Measurements from ENCODE around the gene RHBDL3. TPM values are rescaled to one million over a fixed set of nuclear protein-coding genes. Genes with fewer than 3 reads are reported as not detected.
A peak's percentile ranks its signal among the peaks of the same experiment; 100 is the strongest.

RHBDL3 gene
- total RNA-seq, 1 experiment from 2014 or later, result 12.5 TPM

DNA sequence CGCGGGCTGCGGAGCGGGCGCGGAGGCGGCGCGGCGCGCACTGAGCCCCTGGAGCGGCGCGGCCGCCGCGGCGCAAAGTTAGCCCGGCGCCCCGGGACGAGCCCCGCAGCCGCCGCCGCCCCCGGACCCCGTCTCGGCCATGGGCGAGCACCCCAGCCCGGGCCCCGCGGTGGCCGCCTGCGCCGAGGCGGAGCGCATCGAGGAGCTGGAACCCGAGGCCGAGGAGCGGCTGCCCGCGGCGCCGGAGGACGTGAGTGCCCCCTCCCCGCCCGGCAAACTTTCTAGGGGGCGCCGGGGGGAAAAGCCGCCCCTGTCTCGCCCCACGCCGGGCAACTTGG lies 388 bp downstream of the RHBDL3 start:
- Histone ChIP-seq H3K4ac (ENCODE audit: low read depth, low read length) (no peak overlapping the region), H2BK15ac (ENCODE audit: low read depth, low read length) (no peak overlapping the region), H3K9me3 (ENCODE audit: control insufficient read depth, low read depth, low read length) (no peaks in the 10 kb centered on the region), H3K4me1 (ENCODE audit: insufficient read depth, low read length) (peaks cover 7% of the 10 kb centered on the region; the same call in 1 of the 2 replicates), H3T11ph (ENCODE audit: low read length) (no peak overlapping the region), H2BK20ac (ENCODE audit: low read depth, low read length, poor library complexity, severe bottlenecking) (no peak overlapping the region), H4K20me1 (ENCODE audit: control insufficient read depth, insufficient read depth, insufficient read length) (no peaks in the 10 kb centered on the region), H3K14ac (ENCODE audit: insufficient read depth, low read length) (no peak overlapping the region), H3K27ac (ENCODE audit: insufficient read length, low read depth, low read length) (no peak overlapping the region), H3K27me3 (ENCODE audit: insufficient read depth, low read length) (peaks cover 6% of the 10 kb centered on the region; the same call in 1 of the 2 replicates), H2BK5ac (ENCODE audit: insufficient read length, low read length) (no peak overlapping the region), H3K18ac (ENCODE audit: insufficient read length, low read depth, low read length) (no peak overlapping the region), H2BK120ac (ENCODE audit: low read depth, low read length, poor library complexity, severe bottlenecking) (no peak overlapping the region), H3K56ac (ENCODE audit: insufficient read length, low read depth, low read length) (no peak overlapping the region), H2AFZ (ENCODE audit: low read length) (no peak overlapping the region), H3K4me2 (ENCODE audit: insufficient read depth, insufficient read length, low read length) (peak overlapping the region; percentile 73), H3K23ac (ENCODE audit: insufficient read length, low read depth, low read length) (no peak overlapping the region), H4K5ac (ENCODE audit: insufficient read length, low read depth, low read length) (no peak overlapping the region), H2BK12ac (ENCODE audit: insufficient read length, low read depth, low read length) (no peak overlapping the region), H3K9ac (ENCODE audit: extremely low read depth, insufficient read length, low read length) (no peak overlapping the region), H3K79me2 (ENCODE audit: insufficient read depth, low read length) (no peaks in the 10 kb centered on the region), H3K23me2 (ENCODE audit: insufficient read length, low read depth, low read length, poor library complexity, severe bottlenecking) (peaks cover 14% of the 10 kb centered on the region), H4K91ac (ENCODE audit: insufficient read length, low read depth, low read length) (no peak overlapping the region), H3K79me1 (ENCODE audit: insufficient read depth, low read depth, low read length, poor library complexity, severe bottlenecking) (no peaks in the 10 kb centered on the region), H4K8ac (replicated peaks; ENCODE audit: insufficient read length, low read depth, low read length) (no peak overlapping the region), H2AK5ac (ENCODE audit: insufficient read length, low read length) (no peak overlapping the region)
- no CpG with 5 or more reads among the region's 55 CpGs for WGBS (ENCODE audit: extremely low coverage, insufficient read length, low lambda C conversion rate)
- peaks cover 0 to 9% (median 1%) of the 10 kb centered on the region in 3 experiments; a peak in 4 of 7 replicates for H3K36me3 Mint-ChIP-seq (ENCODE audit: insufficient read depth in 1 of 3, low read depth in 3 of 3)
- peaks cover 83% of the 10 kb centered on the region for H3K27me3 Mint-ChIP-seq (ENCODE audit: low read depth)
- no peaks in the 10 kb centered on the region for H3K9me3 Mint-ChIP-seq
- TF ChIP-seq, protein P1, sequence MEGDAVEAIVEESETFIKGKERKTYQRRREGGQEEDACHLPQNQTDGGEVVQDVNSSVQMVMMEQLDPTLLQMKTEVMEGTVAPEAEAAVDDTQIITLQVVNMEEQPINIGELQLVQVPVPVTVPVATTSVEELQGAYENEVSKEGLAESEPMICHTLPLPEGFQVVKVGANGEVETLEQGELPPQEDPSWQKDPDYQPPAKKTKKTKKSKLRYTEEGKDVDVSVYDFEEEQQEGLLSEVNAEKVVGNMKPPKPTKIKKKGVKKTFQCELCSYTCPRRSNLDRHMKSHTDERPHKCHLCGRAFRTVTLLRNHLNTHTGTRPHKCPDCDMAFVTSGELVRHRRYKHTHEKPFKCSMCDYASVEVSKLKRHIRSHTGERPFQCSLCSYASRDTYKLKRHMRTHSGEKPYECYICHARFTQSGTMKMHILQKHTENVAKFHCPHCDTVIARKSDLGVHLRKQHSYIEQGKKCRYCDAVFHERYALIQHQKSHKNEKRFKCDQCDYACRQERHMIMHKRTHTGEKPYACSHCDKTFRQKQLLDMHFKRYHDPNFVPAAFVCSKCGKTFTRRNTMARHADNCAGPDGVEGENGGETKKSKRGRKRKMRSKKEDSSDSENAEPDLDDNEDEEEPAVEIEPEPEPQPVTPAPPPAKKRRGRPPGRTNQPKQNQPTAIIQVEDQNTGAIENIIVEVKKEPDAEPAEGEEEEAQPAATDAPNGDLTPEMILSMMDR (conservative IDR thresholded peaks at IDR 0.05), result no peak
- no peak overlapping the region for H3K27ac Mint-ChIP-seq
- peaks cover 44 to 48% of the 10 kb centered on the region in 2 experiments for H3K4me1 Mint-ChIP-seq
- peak overlapping the region; percentile 74 to 85; a peak in 3 of 5 replicates for H3K4me3 Mint-ChIP-seq
- DNase-seq, result no peak
